NCI-H128 (cell line): ENCODE data around the gene AP5S1.
A peak's percentile ranks its signal among the peaks of the same experiment; 100 is the strongest.

Source experiments
- DNase-seq: peaks from one replicate; lab custom pipeline; 2025; ENCODE audit not compliant: unreplicated experiment; lab: John Stamatoyannopoulos, UW

Gene AP5S1, protein sequence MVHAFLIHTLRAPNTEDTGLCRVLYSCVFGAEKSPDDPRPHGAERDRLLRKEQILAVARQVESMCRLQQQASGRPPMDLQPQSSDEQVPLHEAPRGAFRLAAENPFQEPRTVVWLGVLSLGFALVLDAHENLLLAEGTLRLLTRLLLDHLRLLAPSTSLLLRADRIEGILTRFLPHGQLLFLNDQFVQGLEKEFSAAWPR

DNA sequence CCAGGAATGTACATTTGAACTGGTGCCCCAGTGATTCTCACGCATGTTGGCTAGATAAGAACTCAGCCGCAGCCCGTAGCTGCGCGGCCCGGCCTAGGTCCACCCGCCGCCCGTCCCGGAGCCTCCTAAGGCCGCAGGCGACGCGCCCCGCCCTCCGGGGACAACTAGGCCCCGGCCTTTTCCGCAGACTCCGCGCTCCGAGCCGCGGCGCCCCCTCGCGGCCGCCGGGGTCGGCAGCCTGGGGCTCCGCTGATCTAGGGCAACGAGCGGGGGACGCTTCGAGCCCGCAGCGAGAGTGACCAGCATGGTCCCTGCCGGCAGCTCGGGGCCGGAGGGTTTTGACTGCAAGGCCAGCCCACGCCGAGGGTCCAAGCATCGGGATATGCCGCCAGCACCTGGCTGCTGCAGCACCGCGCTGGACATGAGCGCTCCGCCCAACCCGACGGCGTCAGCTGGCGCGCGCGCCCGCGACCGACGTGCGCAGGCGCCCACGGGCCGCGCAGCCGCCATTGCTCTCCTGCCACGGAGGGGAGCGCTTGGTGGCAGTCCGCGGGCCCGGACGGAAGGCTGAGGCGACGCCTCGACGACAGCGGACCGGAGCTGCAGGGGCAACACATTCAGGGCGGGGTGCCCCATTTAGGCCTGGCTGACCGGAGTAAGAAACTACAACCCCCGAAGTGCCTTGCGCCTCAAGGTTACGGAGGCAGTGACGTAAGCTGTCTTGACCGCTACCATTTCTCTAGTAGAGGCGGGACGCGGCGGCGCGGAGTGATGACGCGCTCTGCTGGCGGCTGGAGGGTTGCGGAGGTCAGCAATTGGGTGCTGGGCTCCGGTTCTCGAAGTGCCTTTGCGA lies at the start of gene AP5S1:
Gene AP5S1 (plus strand): TSS at position 500 of the 853 bp plus-strand sequence. CDS start 1,571 bp downstream, outside the sequence.
- peak; percentile 87 for DNase-seq

DNA sequence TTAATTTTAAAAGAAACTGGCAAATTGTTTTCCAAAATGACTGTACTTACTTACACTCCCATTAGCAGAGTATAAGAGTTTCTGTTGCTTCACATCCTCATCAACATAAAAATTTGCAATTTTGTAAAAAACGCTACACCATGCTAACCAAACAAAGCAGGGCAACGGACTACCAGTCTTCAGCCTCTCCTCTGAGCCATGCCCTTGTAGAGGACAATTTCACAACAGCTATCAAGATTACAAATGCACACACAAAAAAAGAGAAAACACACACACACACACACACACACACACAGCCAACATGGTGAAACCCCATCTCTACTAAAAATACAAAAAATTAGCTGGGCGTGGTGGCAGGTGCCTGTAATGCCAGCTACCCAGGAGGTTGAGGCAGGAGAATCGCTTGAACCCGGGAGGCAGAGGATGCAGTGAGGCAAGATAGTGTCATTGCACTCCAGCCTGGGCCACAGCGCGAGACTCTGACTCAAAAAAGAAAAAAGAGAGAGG lies 48.7 kb upstream of the AP5S1 start:
- no peak for DNase-seq

- DNase-seq = no peak
Measured at GRCh38 chr20:3775457-3776108, 44.8 kb upstream of the AP5S1 start.

DNA sequence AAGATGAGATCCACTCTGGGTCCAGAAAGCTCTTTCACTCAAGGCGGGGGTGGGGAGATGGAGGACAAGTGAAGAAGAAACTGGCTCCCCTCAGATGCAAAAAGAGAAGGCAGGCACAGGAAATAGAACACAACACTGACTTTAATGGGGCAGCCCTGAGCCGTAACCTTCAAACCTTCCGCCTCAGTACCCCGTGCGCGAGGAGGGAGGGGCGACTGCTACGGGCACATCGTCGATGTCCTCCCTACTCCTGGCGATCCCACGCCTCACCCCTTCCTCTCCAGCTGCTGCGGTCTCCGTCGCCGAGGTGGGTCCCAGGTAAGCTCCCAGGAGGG lies 43.0 kb upstream of the AP5S1 start:
- no peak for DNase-seq

- no peak for DNase-seq
Measured at GRCh38 chr20:3777716-3778629, 42.4 kb upstream of the AP5S1 start.

GRCh38 chr20:3778976-3779375 lies 41.4 kb upstream of the AP5S1 start:
- no peak for DNase-seq

GRCh38 chr20:3781153-3781910 lies 39.0 kb upstream of the AP5S1 start, which contains the start of gene SPEF1:
Gene SPEF1, minus strand, starts transcription at chr20:3781448. Its CDS starts 161 bp downstream, at chr20:3781287.
- DNase-seq = peak; percentile 49

DNA sequence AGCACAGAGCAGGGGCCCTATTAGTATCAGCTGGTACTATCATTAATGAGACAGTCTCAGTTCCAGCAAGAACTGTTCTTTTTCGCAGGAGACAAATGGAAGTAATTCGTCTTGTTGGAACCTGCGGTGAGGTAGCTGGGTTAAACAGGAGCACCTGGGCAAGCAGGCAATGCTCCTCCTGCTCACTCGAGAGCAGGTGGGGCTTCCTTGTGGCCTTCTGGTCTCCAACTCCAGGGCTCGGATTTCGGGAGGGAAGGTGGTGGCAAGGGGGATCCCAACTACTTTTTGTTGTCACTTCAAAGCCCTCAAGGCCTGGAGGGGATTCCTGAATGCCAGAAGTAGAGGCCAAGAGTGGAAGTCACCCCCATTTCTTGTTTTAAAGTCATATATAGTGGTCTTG lies 37.8 kb upstream of the AP5S1 start:
- no peak for DNase-seq

GRCh38 chr20:3783068-3783489 lies 37.3 kb upstream of the AP5S1 start:
- no peak for DNase-seq

- no peak for DNase-seq
Measured at GRCh38 chr20:3783511-3784195, 36.7 kb upstream of the AP5S1 start.

DNA sequence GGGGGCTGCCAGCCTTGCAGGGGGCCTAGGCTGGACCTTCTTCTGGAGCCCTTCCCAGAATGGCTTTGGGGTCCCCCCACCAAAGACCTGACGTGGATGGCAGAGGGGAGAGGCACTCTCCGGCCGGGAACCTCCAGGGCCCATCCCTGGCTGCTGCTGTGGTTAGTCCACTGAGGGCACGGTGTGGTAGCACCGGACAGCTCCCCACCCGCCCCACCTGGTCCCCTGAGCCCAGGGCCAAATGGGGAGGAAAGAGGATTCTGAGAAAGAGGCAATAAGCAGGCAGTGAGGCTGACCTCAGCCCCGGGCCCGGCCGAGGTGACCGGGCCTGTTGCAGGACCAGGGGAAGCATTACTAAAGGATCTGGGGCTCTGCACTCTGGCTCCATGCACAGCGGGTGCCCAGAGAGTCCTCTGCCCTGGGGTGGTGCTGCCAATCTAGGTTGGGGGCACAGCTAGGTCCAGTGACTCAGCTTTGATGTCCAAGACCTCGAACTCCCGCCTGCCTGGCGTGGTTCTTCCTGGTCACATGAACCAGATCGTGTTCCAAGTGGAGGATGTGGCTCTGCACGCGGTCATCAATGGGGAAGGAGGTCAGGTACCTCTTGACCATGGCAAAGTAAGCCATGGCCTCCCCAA lies 36.0 kb upstream of the AP5S1 start:
- no peak for DNase-seq

DNA sequence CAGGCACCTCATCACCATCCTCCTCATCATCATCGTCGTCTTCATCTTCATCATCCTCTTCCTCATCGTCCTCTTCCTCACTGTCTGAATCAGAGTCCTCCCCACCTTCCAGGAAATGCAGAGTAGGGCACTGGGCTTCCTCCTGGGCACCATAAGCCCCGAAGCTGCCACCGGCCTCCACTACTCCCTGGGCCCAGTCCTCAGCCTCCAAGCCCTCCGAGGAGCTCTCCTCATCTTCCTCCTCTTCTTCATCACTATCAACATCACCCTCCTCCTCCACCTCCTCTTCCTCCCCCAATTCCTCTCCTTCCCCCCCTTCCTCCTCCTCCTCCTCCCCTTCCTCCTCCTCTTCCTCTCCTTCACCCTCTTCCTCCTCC lies 35.5 kb upstream of the AP5S1 start:
- DNase-seq = no peak

GRCh38 chr20:3785240-3786125 lies 34.9 kb upstream of the AP5S1 start:
- no peak for DNase-seq

DNA sequence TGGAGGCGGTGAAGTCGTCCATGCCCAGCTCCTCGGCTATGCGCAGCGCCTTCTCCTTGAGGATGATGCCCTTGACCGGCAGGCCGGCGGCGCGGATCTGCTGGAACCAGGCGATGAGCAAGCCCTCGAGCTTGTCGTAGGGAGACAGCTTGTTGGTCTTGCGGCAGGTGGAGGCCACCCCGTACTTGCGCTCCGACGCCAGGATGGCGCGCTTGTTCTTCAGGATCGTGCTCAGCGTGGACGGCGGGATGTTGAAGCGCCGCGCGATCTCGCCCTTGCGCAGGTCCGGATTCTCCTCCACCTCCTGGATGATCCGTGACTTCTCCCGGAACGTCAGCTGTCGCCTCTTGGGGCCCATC lies 34.2 kb upstream of the AP5S1 start:
- DNase-seq = no peak

GRCh38 chr20:3786665-3787323 lies 33.6 kb upstream of the AP5S1 start, which contains the start of gene CENPB:
Gene CENPB, minus strand, starts transcription at chr20:3786740. Its CDS starts 257 bp downstream, at chr20:3786483.
- DNase-seq = peak; percentile 78

GRCh38 chr20:3787324-3788014 lies 32.9 kb upstream of the AP5S1 start:
- no peak for DNase-seq

- no peak for DNase-seq
Measured at GRCh38 chr20:3788685-3789155, 31.6 kb upstream of the AP5S1 start.
